Stimulated activated naive B cell treated with anti-CD40 and anti-IgM and Interleukin-4, amounts not matched to agents 10 μg/mL and 1 μg/mL and 100 μg/mL, for 72 hours (primary cell): ENCODE data around the gene NSUN7.

ENCODE experiments used
- ATAC-seq, 2 donors: fragments of 150-1000 bp; cut with Tn5 transposase; replicated peaks; 2 replicates each; pipeline ENCODE4 v1.10.0; 2021; ENCODE audit warnings: moderate library complexity in 1 of 2
- DNase-seq: peaks from one replicate; pipeline ENCODE4 v3.0.0; 2021
- H3K27ac Mint-ChIP-seq: one replicate; pipeline ENCODE4 v1.8.0; 2022; ENCODE audit warnings: mild to moderate bottlenecking, mixed read lengths
- H3K27me3 Mint-ChIP-seq, 2 donors: one replicate each; pipeline ENCODE4 v1.8.0; 2022; ENCODE audit warnings: mixed read lengths in 2 of 2
- H3K36me3 Mint-ChIP-seq, 2 donors: one replicate each; pipeline ENCODE4 v1.8.0; 2022; ENCODE audit warnings: mixed read lengths in 2 of 2, mild to moderate bottlenecking in 1 of 2
- H3K4me1 Mint-ChIP-seq, 2 donors: one replicate each; pipeline ENCODE4 v1.8.0; 2022; ENCODE audit warnings: mixed read lengths in 2 of 2, mild to moderate bottlenecking in 1 of 2
- H3K4me3 Mint-ChIP-seq, 2 donors: one replicate each; pipeline ENCODE4 v1.8.0; 2022; ENCODE audit warnings: mild to moderate bottlenecking in 2 of 2, mixed read lengths in 2 of 2, moderate library complexity in 1 of 2
- H3K9me3 Mint-ChIP-seq, 2 donors: one replicate each; pipeline ENCODE4 v1.8.0; 2022; ENCODE audit warnings: mixed read lengths in 2 of 2, mild to moderate bottlenecking in 1 of 2

Gene NSUN7

GRCh38 chr4:40750461-40751258 lies 905 bp downstream of the NSUN7 start:
- Mint-ChIP-seq H3K4me3 (peak overlapping the region; percentile 81 to 86), H3K4me1 (peaks cover 5 to 15% of the 10 kb centered on the region in 2 donors), H3K36me3 (peaks cover 2 to 7% of the 10 kb centered on the region in 2 donors), H3K9me3 (peaks cover 3 to 4% of the 10 kb centered on the region in 2 donors), H3K27ac (peak overlapping the region; percentile 76), H3K27me3 (peaks cover 0 to 5% of the 10 kb centered on the region in 2 donors)
- peak; percentile 21 to 22 for ATAC-seq
- no peak for DNase-seq

- DNase-seq (no peak), ATAC-seq (no peak)
- Mint-ChIP-seq H3K27ac (no peak overlapping the region), H3K9me3 (peaks cover 3 to 4% of the 10 kb centered on the region in 2 donors), H3K36me3 (peaks cover 2 to 7% of the 10 kb centered on the region in 2 donors), H3K27me3 (peaks cover 0 to 5% of the 10 kb centered on the region in 2 donors), H3K4me1 (peaks cover 2 to 6% of the 10 kb centered on the region in 2 donors), H3K4me3 (no peak overlapping the region)
These were observed 5.9 kb downstream of the NSUN7 start for GRCh38 chr4:40755616-40756015.

GRCh38 chr4:40763228-40763716 lies 13.5 kb downstream of the NSUN7 start:
- peak; percentile 96 to 98 for ATAC-seq
- peaks cover 0 to 9% of the 10 kb centered on the region in 2 donors for H3K27me3 Mint-ChIP-seq
- no peaks in the 10 kb centered on the region for H3K36me3 Mint-ChIP-seq
- DNase-seq: peak; percentile 26
- H3K4me3 Mint-ChIP-seq: no peak overlapping the region
- H3K27ac Mint-ChIP-seq: no peak overlapping the region
- H3K9me3 Mint-ChIP-seq: no peaks in the 10 kb centered on the region
- H3K4me1 Mint-ChIP-seq: peaks cover 11 to 14% of the 10 kb centered on the region in 2 donors

GRCh38 chr4:40769266-40769665 lies 19.5 kb downstream of the NSUN7 start:
- Mint-ChIP-seq H3K36me3 (peaks cover 0 to 6% of the 10 kb centered on the region in 2 donors), H3K27me3 (peaks cover 0 to 9% of the 10 kb centered on the region in 2 donors), H3K4me1 (peaks cover 2 to 5% of the 10 kb centered on the region in 2 donors), H3K9me3 (no peaks in the 10 kb centered on the region), H3K27ac (no peak overlapping the region), H3K4me3 (no peak overlapping the region)
- DNase-seq: no peak
- no peak for ATAC-seq

DNA sequence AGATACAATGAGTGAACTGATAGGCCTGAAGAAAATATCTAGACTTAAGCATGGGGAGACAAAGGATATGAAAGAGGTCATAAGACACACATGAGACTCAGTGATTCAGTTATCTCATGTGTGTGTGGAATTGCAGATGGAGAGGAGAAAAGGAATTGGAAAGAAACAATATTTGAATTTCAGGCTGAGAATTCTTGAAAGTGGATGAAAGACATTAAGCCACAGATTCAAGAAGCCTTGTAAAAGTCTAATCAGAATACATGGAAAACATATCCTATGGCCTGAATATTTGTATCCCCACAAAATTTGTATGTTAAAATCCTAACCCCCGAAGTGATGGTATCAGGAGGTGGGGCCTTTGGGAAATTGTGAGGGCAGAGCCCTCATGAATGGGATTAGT lies 28.3 kb downstream of the NSUN7 start:
- no peaks in the 10 kb centered on the region for H3K4me1 Mint-ChIP-seq
- H3K9me3 Mint-ChIP-seq: peaks cover 4 to 5% of the 10 kb centered on the region in 2 donors
- H3K4me3 Mint-ChIP-seq: no peak overlapping the region
- no peak for ATAC-seq
- H3K36me3 Mint-ChIP-seq: peaks cover 0 to 5% of the 10 kb centered on the region in 2 donors
- no peak for DNase-seq
- no peaks in the 10 kb centered on the region for H3K27me3 Mint-ChIP-seq
- H3K27ac Mint-ChIP-seq: no peak overlapping the region

DNA sequence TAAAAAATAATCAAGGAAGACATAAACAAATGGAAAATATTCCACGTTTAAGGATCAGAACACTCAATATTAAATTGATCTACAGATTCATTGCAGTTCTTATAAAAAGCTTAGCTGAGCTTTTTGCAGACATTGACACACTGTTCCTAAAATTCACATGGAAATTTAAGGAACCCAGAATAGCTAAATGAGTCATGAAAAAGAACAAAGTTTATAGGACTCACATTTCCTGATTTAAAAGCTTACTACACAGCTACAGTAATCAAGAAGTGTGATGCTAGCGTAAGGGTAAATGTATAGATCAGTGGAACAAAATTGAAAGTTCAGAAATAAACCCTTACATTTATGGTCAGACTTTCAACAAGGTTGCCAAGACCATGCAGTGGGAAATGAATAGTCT lies 33.1 kb downstream of the NSUN7 start:
- H3K4me3 Mint-ChIP-seq: no peak overlapping the region
- DNase-seq (no peak), ATAC-seq (no peak)
- H3K9me3 Mint-ChIP-seq: peaks cover 3% of the 10 kb centered on the region in 2 donors
- H3K36me3 Mint-ChIP-seq: peaks cover 0 to 2% of the 10 kb centered on the region in 2 donors
- H3K27ac Mint-ChIP-seq: no peak overlapping the region
- no peaks in the 10 kb centered on the region for H3K4me1 Mint-ChIP-seq
- H3K27me3 Mint-ChIP-seq: no peaks in the 10 kb centered on the region

- Mint-ChIP-seq H3K27me3 (no peaks in the 10 kb centered on the region), H3K9me3 (peaks cover 0 to 1% of the 10 kb centered on the region in 2 donors)
- ATAC-seq: no peak
These were observed 36.0 kb downstream of the NSUN7 start for GRCh38 chr4:40785727-40786126.

GRCh38 chr4:40788331-40788730 lies 38.6 kb downstream of the NSUN7 start:
- H3K27me3 Mint-ChIP-seq: no peaks in the 10 kb centered on the region
- H3K4me3 Mint-ChIP-seq: no peak overlapping the region
- ATAC-seq (no peak), DNase-seq (no peak)
- no peaks in the 10 kb centered on the region for H3K36me3 Mint-ChIP-seq
- no peak overlapping the region for H3K27ac Mint-ChIP-seq
- peaks cover 0 to 7% of the 10 kb centered on the region in 2 donors for H3K4me1 Mint-ChIP-seq
- peaks cover 0 to 1% of the 10 kb centered on the region in 2 donors for H3K9me3 Mint-ChIP-seq

More at GRCh38 chr4:40785727-40786126, 36.0 kb downstream of the NSUN7 start:
- Mint-ChIP-seq H3K27ac (peak overlapping the region; percentile 51), H3K36me3 (no peaks in the 10 kb centered on the region), H3K4me3 (no peak overlapping the region), H3K4me1 (peaks cover 0 to 7% of the 10 kb centered on the region in 2 donors)
- DNase-seq: no peak

DNA sequence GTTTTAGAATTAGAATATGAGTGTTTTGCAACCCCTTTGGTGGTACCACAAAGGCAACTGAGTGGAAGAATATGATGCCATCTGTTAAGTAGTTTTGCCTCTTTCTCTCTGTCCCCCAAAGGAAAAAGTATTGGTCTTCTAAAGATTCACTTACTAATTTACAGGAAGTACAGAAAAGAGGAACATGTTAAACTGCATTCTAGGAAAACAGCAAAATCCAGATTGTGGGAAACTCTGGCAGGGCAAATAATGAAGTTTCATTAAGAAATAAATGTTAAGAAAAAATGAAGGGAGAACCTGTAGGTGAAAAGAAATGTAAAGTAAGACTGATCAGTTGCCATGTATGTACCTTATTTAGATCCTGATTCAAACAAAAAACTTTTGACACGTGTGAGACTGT lies 39.3 kb downstream of the NSUN7 start:
- ATAC-seq (no peak), DNase-seq (no peak)
- H3K4me1 Mint-ChIP-seq: peaks cover 0 to 7% of the 10 kb centered on the region in 2 donors
- H3K27ac Mint-ChIP-seq: no peak overlapping the region
- H3K36me3 Mint-ChIP-seq: no peaks in the 10 kb centered on the region
- no peak overlapping the region for H3K4me3 Mint-ChIP-seq
- no peaks in the 10 kb centered on the region for H3K27me3 Mint-ChIP-seq
- no peaks in the 10 kb centered on the region for H3K9me3 Mint-ChIP-seq

DNA sequence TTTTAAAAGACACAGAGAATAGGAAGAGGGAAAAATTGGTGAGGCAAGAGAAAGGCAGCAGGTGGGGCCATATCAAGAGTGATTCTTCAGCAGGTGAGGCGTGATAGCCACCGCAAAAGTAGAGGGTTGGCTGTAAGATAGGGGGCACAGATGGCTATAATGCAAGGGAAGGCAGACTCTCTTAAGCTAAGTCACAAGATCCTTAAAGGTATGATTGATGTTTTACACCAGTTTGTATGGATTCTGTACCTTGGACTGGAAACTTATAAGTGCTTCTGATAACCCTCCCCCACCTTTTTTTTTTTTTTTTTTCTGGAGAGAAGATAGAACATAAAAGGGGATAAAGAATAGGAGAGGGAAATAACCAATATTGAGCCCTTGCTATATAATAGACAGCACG lies 40.0 kb downstream of the NSUN7 start:
- no peak overlapping the region for H3K4me3 Mint-ChIP-seq
- ATAC-seq (no peak), DNase-seq (no peak)
- no peaks in the 10 kb centered on the region for H3K36me3 Mint-ChIP-seq
- no peaks in the 10 kb centered on the region for H3K9me3 Mint-ChIP-seq
- no peaks in the 10 kb centered on the region for H3K27me3 Mint-ChIP-seq
- H3K27ac Mint-ChIP-seq: no peak overlapping the region
- peaks cover 0 to 7% of the 10 kb centered on the region in 2 donors for H3K4me1 Mint-ChIP-seq

- Mint-ChIP-seq H3K27ac (no peak overlapping the region), H3K36me3 (no peaks in the 10 kb centered on the region), H3K4me3 (no peak overlapping the region), H3K9me3 (no peaks in the 10 kb centered on the region), H3K4me1 (peaks cover 0 to 6% of the 10 kb centered on the region in 2 donors), H3K27me3 (no peaks in the 10 kb centered on the region)
- ATAC-seq: peak; percentile 96 to 97
- DNase-seq: no peak
These were observed 50.3 kb downstream of the NSUN7 start for GRCh38 chr4:40800064-40800463.

DNA sequence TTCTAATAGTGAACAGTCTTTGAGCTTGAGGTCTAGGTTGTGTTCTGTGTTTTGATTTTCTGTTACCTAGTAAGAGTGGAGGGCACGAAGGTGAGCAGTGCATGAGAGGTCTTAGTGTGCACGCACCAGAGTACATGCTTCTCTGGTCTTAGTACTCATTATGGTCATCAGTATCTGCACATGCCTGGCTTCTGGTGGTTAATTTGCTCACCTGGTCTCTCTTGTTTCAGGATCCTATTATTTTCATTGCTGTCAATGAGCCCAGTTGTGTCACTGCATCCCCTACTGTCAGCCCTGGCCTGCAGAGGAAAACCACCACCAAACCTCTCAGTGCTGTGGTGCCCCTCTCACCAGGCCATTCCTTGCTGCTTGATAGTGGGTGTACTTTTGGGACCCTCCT lies 54.8 kb downstream of the NSUN7 start:
- no peaks in the 10 kb centered on the region for H3K36me3 Mint-ChIP-seq
- no peaks in the 10 kb centered on the region for H3K9me3 Mint-ChIP-seq
- H3K4me1 Mint-ChIP-seq: peaks cover 0 to 11% of the 10 kb centered on the region in 2 donors
- ATAC-seq: no peak
- DNase-seq: no peak
- H3K27me3 Mint-ChIP-seq: no peaks in the 10 kb centered on the region
- no peak overlapping the region for H3K4me3 Mint-ChIP-seq
- no peak overlapping the region for H3K27ac Mint-ChIP-seq

DNA sequence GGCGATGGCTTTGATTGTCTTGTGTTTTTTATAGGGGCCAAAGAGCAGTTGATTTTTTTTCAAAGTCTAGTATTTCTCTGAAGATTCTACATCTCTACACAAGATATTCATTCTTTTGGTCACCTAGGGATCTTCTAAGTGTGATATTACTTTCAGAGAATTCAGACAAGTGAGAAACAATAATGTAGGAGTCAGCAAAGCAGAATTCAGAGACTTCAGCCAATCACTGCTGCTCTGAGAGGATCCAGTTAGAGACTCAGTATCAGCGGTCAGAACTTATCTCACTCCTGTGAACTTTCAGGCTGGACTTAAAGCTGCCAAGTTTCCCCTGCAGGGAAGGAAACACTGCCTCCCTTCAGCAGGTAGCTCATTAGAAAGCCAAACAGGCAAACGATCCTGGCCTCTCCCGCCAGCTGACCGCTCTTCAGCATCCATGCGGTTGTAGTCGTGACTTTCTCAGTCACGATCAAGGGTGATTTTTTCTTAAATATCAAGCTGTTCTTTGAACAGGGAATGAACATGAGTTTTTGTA lies 59.2 kb downstream of the NSUN7 start:
- H3K4me3 Mint-ChIP-seq: no peak overlapping the region
- DNase-seq (no peak), ATAC-seq (no peak)
- H3K36me3 Mint-ChIP-seq: no peaks in the 10 kb centered on the region
- peaks cover 0 to 5% of the 10 kb centered on the region in 2 donors for H3K4me1 Mint-ChIP-seq
- no peaks in the 10 kb centered on the region for H3K9me3 Mint-ChIP-seq
- no peaks in the 10 kb centered on the region for H3K27me3 Mint-ChIP-seq
- H3K27ac Mint-ChIP-seq: no peak overlapping the region

GRCh38 chr4:40811956-40812355 lies 62.2 kb downstream of the NSUN7 start:
- H3K36me3 Mint-ChIP-seq: peaks cover 0 to 3% of the 10 kb centered on the region in 2 donors
- peaks cover 0 to 5% of the 10 kb centered on the region in 2 donors for H3K4me1 Mint-ChIP-seq
- ATAC-seq (no peak), DNase-seq (no peak)
- H3K9me3 Mint-ChIP-seq: no peaks in the 10 kb centered on the region
- H3K27ac Mint-ChIP-seq: no peak overlapping the region
- H3K4me3 Mint-ChIP-seq: no peak overlapping the region
- H3K27me3 Mint-ChIP-seq: no peaks in the 10 kb centered on the region

- DNase-seq: no peak
- peaks cover 0 to 5% of the 10 kb centered on the region in 2 donors for H3K4me1 Mint-ChIP-seq
- H3K4me3 Mint-ChIP-seq: no peak overlapping the region
- no peaks in the 10 kb centered on the region for H3K27me3 Mint-ChIP-seq
- peaks cover 0 to 3% of the 10 kb centered on the region in 2 donors for H3K36me3 Mint-ChIP-seq
- no peak for ATAC-seq
- no peaks in the 10 kb centered on the region for H3K9me3 Mint-ChIP-seq
- H3K27ac Mint-ChIP-seq: no peak overlapping the region
These were observed 62.6 kb downstream of the NSUN7 start for GRCh38 chr4:40812386-40812785.
